ENCODE measurements around the gene MSI1.

DNA sequence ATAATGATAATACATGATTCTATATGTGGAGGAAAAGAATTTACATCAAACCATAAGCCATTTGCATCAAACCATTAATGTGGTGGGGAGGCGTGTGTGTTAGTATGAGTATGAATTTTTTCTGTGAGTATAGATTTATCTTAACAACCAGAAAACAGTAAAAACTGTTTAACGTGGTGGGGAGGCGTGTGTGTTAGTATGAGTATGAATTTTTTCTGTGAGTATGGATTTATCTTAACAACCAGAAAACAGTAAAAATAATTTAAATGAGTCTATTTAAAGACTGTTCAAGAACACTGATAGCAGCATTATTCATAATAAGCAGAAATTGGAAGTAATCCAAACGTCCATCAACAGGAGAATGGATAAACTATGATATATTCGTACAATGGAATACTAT, 9.1 kb upstream of the MSI1 start:
- TF ChIP-seq, protein P1, sequence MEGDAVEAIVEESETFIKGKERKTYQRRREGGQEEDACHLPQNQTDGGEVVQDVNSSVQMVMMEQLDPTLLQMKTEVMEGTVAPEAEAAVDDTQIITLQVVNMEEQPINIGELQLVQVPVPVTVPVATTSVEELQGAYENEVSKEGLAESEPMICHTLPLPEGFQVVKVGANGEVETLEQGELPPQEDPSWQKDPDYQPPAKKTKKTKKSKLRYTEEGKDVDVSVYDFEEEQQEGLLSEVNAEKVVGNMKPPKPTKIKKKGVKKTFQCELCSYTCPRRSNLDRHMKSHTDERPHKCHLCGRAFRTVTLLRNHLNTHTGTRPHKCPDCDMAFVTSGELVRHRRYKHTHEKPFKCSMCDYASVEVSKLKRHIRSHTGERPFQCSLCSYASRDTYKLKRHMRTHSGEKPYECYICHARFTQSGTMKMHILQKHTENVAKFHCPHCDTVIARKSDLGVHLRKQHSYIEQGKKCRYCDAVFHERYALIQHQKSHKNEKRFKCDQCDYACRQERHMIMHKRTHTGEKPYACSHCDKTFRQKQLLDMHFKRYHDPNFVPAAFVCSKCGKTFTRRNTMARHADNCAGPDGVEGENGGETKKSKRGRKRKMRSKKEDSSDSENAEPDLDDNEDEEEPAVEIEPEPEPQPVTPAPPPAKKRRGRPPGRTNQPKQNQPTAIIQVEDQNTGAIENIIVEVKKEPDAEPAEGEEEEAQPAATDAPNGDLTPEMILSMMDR (IDR thresholded peaks at IDR 0.05), result no peak
- no peak for TF ChIP-seq POLR2A (IDR thresholded peaks at IDR 0.05)

Measured in body of pancreas (tissue), 4 donors.